Activated T-cell treated with anti-CD3 and anti-CD28 coated beads for 1 hour (primary cell): ENCODE results near the gene AEN.

Experiments used
- DNase-seq: peaks from one replicate; pipeline ENCODE4 v3.0.0-alpha.2; 2020; ENCODE audit warnings: low read depth

AEN gene

DNA sequence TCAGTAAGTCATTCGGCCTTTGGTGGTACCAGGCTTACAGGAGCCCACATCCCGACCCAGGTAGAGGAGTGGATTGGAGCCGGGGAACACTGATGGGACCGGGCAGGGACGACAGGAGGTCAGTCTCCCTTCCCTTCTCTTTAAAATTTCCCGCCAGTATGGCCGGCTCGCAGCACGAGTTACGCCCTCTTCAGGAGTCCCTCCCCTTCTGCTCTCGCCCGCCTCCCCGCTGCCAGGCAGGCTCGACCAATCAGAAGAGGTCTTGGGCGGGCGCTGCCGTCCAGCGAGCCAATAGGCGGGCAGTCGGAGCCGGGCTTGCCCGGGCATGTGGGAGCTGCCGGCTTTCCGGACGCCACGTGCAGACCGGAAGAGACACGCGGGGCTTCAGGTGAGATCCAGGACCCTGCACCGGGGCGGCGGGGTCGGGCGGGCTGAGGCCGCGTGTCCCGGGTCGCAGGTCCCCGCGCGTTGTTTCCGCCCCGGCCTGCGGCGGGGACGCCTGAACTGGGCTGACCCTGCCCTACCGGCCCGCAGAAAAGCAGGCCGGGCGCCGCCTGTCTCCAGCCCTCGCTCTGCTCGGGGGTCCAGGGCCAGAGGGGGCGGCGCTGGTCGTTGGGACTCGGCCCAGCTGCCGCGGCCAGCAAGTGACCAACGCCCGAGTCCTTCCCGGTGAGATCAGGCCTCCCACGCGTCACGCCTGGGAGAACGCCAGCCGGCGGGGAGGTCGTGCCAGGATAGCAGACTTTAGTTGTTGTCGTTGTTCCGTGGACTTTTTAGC lies at the start of gene AEN:
AEN (plus strand) TSS at position 346 of the 778 bp plus-strand sequence. CDS start 4,870 bp downstream, outside the sequence.
- DNase-seq: peak; percentile 89

GRCh38 chr15:88571852-88572259 lies 49.3 kb upstream of the AEN start:
- DNase-seq: no peak

DNA sequence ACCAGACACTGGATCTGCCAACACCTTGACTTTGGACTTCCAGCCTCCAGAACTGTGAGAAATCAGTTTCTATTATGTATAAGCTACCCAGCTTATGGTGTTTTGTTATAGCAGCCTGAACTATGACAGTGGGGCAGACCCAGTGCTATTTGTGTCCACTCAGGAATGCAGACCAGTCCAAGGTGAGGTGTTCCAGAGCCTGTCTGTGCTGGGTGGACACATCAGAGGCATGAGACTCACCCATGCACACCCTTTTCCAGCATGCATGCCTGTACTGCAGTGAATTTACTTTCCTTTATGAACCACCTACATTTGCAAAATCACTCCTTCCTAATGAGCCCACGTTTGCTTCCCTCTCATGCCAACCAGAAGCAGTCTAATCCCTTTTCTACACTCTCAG lies 47.1 kb upstream of the AEN start:
- DNase-seq: no peak

GRCh38 chr15:88574655-88575054 lies 46.5 kb upstream of the AEN start:
- DNase-seq: no peak

DNA sequence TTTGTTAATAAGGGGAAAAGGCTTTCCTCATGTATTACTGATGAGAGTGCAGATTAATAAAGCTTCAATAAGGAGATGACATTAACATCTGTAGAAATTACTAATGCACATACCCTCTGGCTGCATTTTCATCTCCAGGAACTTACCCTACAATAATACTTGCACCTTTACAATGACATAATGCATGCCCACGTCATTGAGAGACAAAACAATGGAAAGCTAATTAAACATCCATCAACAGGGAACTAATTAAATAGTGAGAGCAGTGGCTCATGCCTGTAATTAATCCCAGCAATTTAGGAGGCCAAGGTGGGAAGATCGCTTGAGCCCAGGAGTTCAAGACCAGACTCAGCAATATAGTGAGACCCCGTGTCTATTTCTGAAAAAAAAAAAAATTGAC lies 41.8 kb upstream of the AEN start:
- no peak for DNase-seq

DNA sequence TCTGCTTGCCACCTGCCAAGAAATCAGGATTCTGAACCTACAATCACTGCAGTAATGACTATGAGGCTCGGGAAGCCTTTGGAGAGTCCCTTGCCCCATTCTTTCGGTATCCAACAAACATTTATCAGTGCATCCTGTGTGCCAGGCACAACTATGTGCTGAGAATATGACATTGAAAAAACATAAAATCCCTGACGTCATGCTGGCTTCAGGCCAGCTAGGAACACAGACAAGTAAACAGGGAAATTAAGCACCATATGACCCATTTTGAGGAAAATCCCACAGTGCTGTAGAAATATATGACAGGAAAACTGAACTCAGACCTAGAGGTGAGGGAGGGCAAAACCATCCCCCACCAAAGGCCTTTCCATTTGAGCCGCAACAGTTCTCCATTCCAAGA lies 40.6 kb upstream of the AEN start:
- DNase-seq: no peak

DNA sequence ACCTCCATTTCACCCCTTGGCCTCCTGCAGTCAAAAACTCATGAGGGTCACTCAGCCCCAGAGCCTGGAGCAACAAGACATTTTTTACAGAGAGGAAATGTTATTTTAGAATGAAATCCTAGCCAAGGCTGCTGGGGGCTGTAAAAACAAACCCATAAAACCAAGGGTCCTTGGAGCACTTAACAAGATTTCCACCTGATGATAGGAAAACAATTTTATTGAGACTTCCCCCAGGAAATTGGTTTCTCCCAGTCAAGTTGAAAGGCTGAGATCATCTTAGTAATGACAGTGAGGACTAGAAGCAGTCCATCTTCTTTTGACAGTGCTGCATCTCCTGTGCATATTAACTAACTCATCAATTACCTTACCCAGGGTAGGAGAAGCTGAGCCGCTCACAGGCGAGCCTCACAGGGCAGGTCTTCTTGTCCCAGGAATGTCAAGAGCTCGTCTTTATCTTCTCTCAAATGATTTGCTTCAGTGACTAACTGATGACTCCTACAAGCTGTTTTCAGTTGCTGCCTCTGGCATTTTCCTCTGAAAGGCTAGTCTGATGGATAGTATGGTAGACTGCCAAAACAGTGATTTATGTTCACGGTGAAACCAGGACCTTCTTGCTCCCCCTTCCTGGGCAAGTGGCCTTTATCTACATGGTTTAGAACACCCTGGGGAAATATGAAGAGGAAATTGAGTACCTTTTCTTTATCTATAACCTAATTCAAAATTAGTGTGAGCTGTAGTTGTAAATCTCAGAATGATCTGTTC lies 34.6 kb upstream of the AEN start:
- no peak for DNase-seq

- no peak for DNase-seq
These were observed 30.4 kb upstream of the AEN start for GRCh38 chr15:88590759-88591158.

DNA sequence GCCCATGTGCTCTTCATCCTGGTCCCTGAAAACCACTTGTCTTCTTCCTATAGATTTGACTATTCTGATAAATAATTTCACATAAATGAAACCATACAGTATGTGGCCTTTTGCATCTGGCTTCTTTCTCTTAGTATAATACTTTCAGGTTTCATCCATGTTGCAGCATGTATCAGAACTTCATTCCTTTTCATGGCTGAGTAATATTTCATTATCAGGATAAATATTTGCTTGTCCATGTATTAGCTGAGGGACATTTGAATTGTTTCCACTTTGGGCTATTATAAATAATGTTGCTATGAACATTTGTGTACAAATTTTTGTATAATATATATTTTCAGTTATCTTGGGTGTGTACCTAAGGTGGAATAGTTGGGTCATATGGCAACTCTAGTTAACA lies 29.8 kb upstream of the AEN start:
- no peak for DNase-seq

GRCh38 chr15:88603885-88604284 lies 17.3 kb upstream of the AEN start:
- no peak for DNase-seq

DNA sequence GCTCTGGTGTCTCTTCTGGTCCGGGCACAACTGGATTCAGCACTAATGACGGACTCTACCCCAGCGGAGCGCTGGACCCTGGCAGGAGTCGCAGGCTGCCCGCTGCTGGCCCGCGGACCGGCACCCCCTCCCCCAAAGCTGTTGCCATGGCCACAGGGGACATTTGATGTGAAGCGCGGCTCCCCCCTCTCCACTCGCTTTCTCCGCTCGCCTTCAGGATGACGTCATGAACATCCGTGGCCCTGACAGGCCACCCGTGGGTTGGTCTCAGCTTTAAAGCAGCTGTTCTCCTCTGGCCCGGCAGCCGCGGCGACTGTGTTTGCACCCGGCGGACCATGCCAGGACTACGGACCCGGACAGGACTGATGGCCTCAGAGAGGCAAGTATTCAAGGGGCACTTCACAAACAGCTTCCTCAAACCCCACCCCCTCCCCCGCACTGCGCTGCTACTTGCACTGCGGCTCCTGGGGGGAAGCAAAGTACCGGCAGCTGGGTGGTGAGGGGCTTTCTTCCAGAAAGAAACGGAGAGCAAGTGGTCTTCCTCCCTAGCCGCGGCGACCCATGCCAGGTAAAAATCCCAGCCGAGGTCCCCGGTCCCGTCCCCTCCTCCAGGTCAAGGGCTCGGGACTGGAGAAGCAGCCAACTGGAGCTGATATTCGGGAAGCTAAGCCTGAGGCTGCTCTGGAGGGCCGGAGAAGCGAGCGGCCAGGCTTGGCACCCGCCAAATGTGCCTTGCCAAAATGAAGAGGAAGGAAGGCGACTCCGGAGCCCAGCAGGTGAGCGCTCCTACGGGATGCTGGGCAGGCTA lies 16.6 kb upstream of the AEN start:
- DNase-seq: no peak

GRCh38 chr15:88605189-88606069 lies 15.7 kb upstream of the AEN start:
- DNase-seq: peak; percentile 40

GRCh38 chr15:88606070-88606794 lies 14.9 kb upstream of the AEN start:
- DNase-seq: no peak

DNA sequence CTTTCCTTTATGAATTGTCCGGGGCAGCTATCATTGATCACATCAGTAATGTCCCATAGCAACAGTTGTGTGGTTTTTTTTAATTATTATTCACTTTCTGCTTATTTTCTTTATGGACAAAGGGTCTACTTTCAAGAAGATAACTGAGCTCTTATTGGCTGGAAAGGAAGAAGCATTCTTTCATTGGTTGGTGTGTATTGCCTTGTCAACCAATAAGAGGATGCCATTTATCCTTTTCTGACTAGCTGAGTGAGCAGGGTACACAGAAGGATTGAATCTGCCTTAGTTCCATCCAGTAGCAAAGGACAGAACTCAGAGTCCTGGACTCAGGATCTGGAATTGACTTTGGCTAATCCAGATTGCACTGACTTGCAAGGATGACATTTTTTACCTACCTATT lies 13.2 kb upstream of the AEN start:
- DNase-seq: no peak

GRCh38 chr15:88608607-88609181 lies 12.4 kb upstream of the AEN start:
- DNase-seq: no peak

DNA sequence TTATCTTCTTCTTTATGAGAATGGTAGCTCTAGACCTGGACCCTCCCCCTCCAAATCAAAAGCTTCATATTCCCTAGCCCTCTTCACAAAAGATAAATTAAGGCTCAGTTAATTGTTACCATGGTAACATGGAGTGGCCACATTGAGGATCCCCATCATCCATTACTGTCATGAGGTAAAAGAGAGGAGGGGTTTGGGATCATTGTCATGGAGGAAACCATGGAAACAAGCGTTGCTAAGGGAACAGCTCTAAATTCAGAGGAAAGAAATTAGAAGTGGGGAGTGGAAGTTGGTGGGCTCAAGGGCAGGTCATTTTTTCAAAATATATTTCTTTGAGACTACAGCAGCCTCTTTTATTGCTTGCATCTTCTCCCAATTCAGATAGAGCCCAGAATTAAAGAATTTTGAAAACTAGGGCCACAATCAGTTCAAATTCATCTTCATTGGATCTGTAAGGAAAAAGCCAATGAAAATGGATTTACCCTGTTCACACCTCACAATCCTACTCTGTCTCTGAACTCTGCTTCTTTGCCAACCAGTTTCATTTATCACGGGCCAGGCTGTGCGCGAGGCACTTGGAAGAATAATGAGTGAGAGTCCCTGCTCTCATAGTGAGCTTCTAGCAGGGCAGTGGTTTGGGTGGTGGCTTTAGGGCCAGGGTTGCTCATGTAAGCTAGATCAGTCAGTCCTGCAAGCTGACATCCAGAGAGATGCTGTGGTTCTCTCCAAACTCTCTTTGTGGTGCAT lies 11.6 kb upstream of the AEN start:
- no peak for DNase-seq

- no peak for DNase-seq
These were observed 10.4 kb upstream of the AEN start for GRCh38 chr15:88610701-88611231.

DNA sequence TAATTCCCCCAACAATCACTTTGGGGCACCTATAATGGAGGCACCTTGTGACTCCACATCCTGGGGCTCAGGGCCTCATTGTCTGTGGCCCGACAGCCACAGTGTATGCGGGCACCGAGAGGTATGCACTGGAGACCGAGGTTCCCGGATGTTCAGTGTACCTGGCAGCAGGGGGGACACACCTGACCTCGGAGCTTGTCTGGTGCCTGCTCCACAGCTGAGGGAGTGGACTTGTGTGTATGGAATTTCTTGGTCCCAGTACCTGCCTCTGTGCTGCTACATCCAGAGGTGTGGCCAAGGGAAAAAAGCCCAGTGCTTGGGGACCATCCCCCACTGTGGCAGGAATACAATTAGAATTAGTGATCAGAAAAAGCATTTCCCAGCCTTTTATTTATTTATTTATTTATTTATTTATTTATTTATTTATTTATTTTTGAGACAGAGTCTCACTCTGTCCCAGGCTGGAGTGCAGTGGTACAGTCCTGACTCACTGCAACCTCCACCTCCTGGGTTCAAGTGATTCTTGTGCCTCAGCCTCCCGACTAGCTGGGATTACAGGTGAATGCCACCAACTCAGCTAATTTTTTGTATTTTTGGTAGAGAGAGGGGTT lies 8.8 kb upstream of the AEN start:
- no peak for DNase-seq
